ENCODE results near the gene TTBK2. TPM values are rescaled to one million over a fixed set of nuclear protein-coding genes. Genes with fewer than 3 reads are reported as not detected.

Gene TTBK2
- total RNA-seq, 1 experiment from 2014 or later, result 8.9 TPM

GRCh38 chr15:42727750-42728381 is 192.7 kb downstream of the TTBK2 start:
- DNase-seq (ENCODE audit: low read depth), result no peak

- no peak for DNase-seq (ENCODE audit: low read depth)
Observed at GRCh38 chr15:42726114-42726513, 194.5 kb downstream of the TTBK2 start.

- DNase-seq (ENCODE audit: low read depth), result no peak
Observed at GRCh38 chr15:42725331-42725903, 195.2 kb downstream of the TTBK2 start.

GRCh38 chr15:42724276-42724675 is 196.3 kb downstream of the TTBK2 start:
- DNase-seq (ENCODE audit: low read depth), result no peak

GRCh38 chr15:42723068-42723467 is 197.5 kb downstream of the TTBK2 start:
- DNase-seq (ENCODE audit: low read depth), result no peak

GRCh38 chr15:42721916-42722315 is 198.7 kb downstream of the TTBK2 start:
- no peak for DNase-seq (ENCODE audit: low read depth)

- no peak for DNase-seq (ENCODE audit: low read depth)
Observed at GRCh38 chr15:42721016-42721415, 199.6 kb downstream of the TTBK2 start.

- DNase-seq (ENCODE audit: low read depth), result no peak
Observed at GRCh38 chr15:42720071-42720470, 200.5 kb downstream of the TTBK2 start.

GRCh38 chr15:42719043-42719442 is 201.5 kb downstream of the TTBK2 start:
- no peak for DNase-seq (ENCODE audit: low read depth)

GRCh38 chr15:42716626-42717025 is 204.0 kb downstream of the TTBK2 start:
- DNase-seq (ENCODE audit: low read depth), result peak; percentile 13

GRCh38 chr15:42716125-42716524 is 204.5 kb downstream of the TTBK2 start:
- no peak for DNase-seq (ENCODE audit: low read depth)

- no peak for DNase-seq (ENCODE audit: low read depth)
Observed at GRCh38 chr15:42712584-42712983, 208.0 kb downstream of the TTBK2 start.

GRCh38 chr15:42711746-42712145 is 208.8 kb downstream of the TTBK2 start:
- no peak for DNase-seq (ENCODE audit: low read depth)

GRCh38 chr15:42710662-42711061 is 209.9 kb downstream of the TTBK2 start:
- no peak for DNase-seq (ENCODE audit: low read depth)

- no peak for DNase-seq (ENCODE audit: low read depth)
Observed at GRCh38 chr15:42707873-42708544, 212.6 kb downstream of the TTBK2 start.

GRCh38 chr15:42707068-42707467 is 213.5 kb downstream of the TTBK2 start:
- no peak for DNase-seq (ENCODE audit: low read depth)

- DNase-seq (ENCODE audit: low read depth), result no peak
Observed at GRCh38 chr15:42705336-42705735, 215.2 kb downstream of the TTBK2 start.

GRCh38 chr15:42704492-42704926 is 216.1 kb downstream of the TTBK2 start:
- peak; percentile 63 for DNase-seq (ENCODE audit: low read depth)

GRCh38 chr15:42696626-42697025 is 224.0 kb downstream of the TTBK2 start:
- DNase-seq (ENCODE audit: low read depth), result no peak

GRCh38 chr15:42695527-42696071 is 225.0 kb downstream of the TTBK2 start:
- no peak for DNase-seq (ENCODE audit: low read depth)

- no peak for DNase-seq (ENCODE audit: low read depth)
Observed at GRCh38 chr15:42694398-42694797, 226.2 kb downstream of the TTBK2 start.

GRCh38 chr15:42693942-42694341 is 226.6 kb downstream of the TTBK2 start:
- DNase-seq (ENCODE audit: low read depth), result no peak

GRCh38 chr15:42693496-42693895 is 227.1 kb downstream of the TTBK2 start:
- no peak for DNase-seq (ENCODE audit: low read depth)

Measured in RPMI7951 (cell line).